HG02970 (cell line): ENCODE data around the gene CCDC18.

Experiments
- ATAC-seq: cut with Tn5 transposase; IDR thresholded peaks from one replicate; pipeline ENCODE4 v1.9.1; 2021; ENCODE audit warnings: mild to moderate bottlenecking, moderate library complexity, moderate number of reproducible peaks; ENCODE audit not compliant: unreplicated experiment, low FRiP score

The CCDC18 gene

GRCh38 chr1:93301131-93301530 is 120.6 kb downstream of the CCDC18 start:
- no peak for ATAC-seq

- ATAC-seq, result no peak
These were observed 121.6 kb downstream of the CCDC18 start for GRCh38 chr1:93302078-93302477.

GRCh38 chr1:93304716-93305138 is 124.2 kb downstream of the CCDC18 start:
- no peak for ATAC-seq

- no peak for ATAC-seq
These were observed 126.4 kb downstream of the CCDC18 start for GRCh38 chr1:93306920-93307319.

GRCh38 chr1:93313026-93313425 is 132.5 kb downstream of the CCDC18 start:
- no peak for ATAC-seq

- no peak for ATAC-seq
These were observed 136.7 kb downstream of the CCDC18 start for GRCh38 chr1:93317207-93317606.

GRCh38 chr1:93317943-93318342 is 137.4 kb downstream of the CCDC18 start:
- no peak for ATAC-seq

GRCh38 chr1:93321720-93322119 is 141.2 kb downstream of the CCDC18 start:
- no peak for ATAC-seq

- no peak for ATAC-seq
These were observed 141.8 kb downstream of the CCDC18 start for GRCh38 chr1:93322349-93322748.

GRCh38 chr1:93323185-93323820 is 142.8 kb downstream of the CCDC18 start:
- ATAC-seq, result no peak

GRCh38 chr1:93324486-93325464 is 144.3 kb downstream of the CCDC18 start:
- no peak for ATAC-seq
